GM12891 (cell line): ENCODE results near the gene PELI2.

Experiments
- PAX5 ChIP-seq: IDR thresholded peaks from 2 replicates; pipeline ENCODE4 v1.6.1; 2011; ENCODE audit warnings: low read length, moderate library complexity, mild to moderate bottlenecking; ENCODE audit not compliant: insufficient read depth, severe bottlenecking
- POLR2A ChIP-seq: IDR thresholded peaks from 2 replicates; pipeline ENCODE4 v1.6.1; 2011; ENCODE audit warnings: low read depth, low read length, control low read depth
- POLR2AphosphoS5 ChIP-seq: IDR thresholded peaks from 2 replicates; pipeline ENCODE4 v1.6.1; 2011; ENCODE audit warnings: low read depth, low read length, control low read depth

DNA sequence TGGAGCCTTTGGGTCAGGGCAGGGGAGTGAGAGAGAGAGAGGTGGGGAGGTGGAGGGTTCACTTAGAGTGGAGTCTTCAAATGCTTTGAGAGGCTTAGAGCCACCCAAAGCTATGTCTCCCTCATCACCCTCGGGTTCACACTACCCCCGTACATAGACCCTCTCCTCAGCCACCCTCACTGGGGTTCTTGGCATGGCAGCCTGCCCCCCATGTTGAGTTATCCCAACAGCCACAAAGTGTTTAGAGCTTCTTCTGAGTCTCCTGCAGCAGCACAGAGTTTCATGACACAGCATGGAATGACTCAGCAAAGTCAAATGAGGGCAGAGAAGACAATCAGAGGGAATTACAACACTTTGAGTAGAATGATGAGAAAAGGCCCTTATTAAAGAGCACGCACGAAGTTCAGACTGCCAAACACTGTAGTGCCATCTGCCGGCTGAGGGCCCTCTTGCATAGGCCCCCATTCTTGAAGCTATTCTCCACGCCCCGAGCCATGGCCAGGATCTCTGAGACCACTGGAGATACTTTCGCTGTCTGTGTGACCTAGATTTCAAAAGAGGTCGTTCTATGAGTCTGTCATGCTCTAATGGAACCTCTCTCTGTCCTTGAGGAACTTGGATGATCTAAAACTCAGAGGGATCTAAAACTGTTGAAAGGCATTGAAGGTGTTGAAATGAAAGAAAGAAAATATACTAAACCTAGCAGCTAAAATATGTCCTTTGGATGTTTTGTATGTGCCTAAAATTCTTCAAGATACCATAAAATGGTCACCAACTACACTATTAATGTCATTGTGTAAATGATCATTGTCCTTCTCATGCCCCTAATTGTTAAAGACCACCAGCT is 221.9 kb downstream of the PELI2 start:
- TF ChIP-seq POLR2A (no peak), POLR2AphosphoS5 (no peak), PAX5 (no peak)
